HEK293 (cell line): ENCODE measurements around the gene CDCP1.

Experiments used
- CTCF ChIA-PET: fragments of 350-600 bp; formaldehyde crosslinking; extraction: SDS; loops from one replicate; lab custom pipeline; 2021; ENCODE audit warnings: antibody characterized with exemption; lab: Yijun Ruan, JAX
- POLR2A ChIA-PET: fragments of 300-600 bp; formaldehyde crosslinking; extraction: SDS; loops from one replicate; lab custom pipeline; 2020; ENCODE audit warnings: antibody characterized with exemption, inconsistent platforms; lab: Yijun Ruan, JAX
- H3K27ac ChIP-seq: fragments of 200-500 bp; sonication (Bioruptor generic); 2 replicates; pipeline ENCODE4 v1.5.1; 2014; ENCODE audit warnings: low read depth, low read length, control low read depth, inconsistent platforms; ENCODE audit errors: extremely low read depth
- H3K36me3 ChIP-seq, 2 experiments: fragments of 200-500 bp in 1 of 2; sonication (Bioruptor generic) in 1 of 2; 1 replicate in 1 of 2; 2 replicates in 1 of 2; pipeline ENCODE4 v1.5.1; 2014 to 2017; ENCODE audit warnings: inconsistent platforms in 2 of 2, low read length in 2 of 2; ENCODE audit not compliant: control insufficient read depth in 2 of 2, insufficient read depth in 1 of 2
- H3K4me1 ChIP-seq: fragments of 200-500 bp; sonication (Bioruptor generic); 2 replicates; pipeline ENCODE4 v1.5.1; 2014; ENCODE audit warnings: mild to moderate bottlenecking, low read length, inconsistent platforms; ENCODE audit not compliant: control insufficient read depth, insufficient read depth
- H3K4me3 ChIP-seq: 2 replicates; pipeline ENCODE4 v1.5.1; 2011; ENCODE audit warnings: low read depth, mild to moderate bottlenecking, control low read depth, low read length, moderate library complexity
- H3K9me3 ChIP-seq: fragments of 200-500 bp; sonication (Bioruptor generic); 2 replicates; pipeline ENCODE4 v1.5.1; 2014; ENCODE audit warnings: low read depth, low read length, inconsistent platforms; ENCODE audit not compliant: control insufficient read depth, insufficient read depth
- AEBP2 ChIP-seq: fragments of 450-650 bp; formaldehyde crosslinking; IDR thresholded peaks from 2 replicates; pipeline ENCODE4 v1.5.1; 2016; ENCODE audit warnings: missing biosample characterization, missing genetic modification characterization, borderline replicate concordance
- HOXA7 ChIP-seq: sonication (generic); formaldehyde crosslinking; IDR thresholded peaks from 2 replicates; pipeline ENCODE4 v1.8.1; 2022; ENCODE audit warnings: missing genetic modification reagents, borderline replicate concordance
- KLF7 ChIP-seq: fragments of 450-650 bp; formaldehyde crosslinking; IDR thresholded peaks from 2 replicates; pipeline ENCODE4 v1.5.1; 2016; ENCODE audit warnings: missing biosample characterization, missing genetic modification characterization, borderline replicate concordance
- SP7 ChIP-seq: fragments of 450-650 bp; formaldehyde crosslinking; IDR thresholded peaks from 2 replicates; pipeline ENCODE4 v1.5.1; 2016; ENCODE audit warnings: missing biosample characterization, missing genetic modification characterization
- TCF7L2 ChIP-seq: IDR thresholded peaks from 2 replicates; pipeline ENCODE4 v1.6.1; 2011; ENCODE audit warnings: low read depth, mild to moderate bottlenecking, inconsistent platforms, low read length, moderate library complexity, borderline replicate concordance
- WT1 ChIP-seq: fragments of 450-650 bp; formaldehyde crosslinking; IDR thresholded peaks from 2 replicates; pipeline ENCODE4 v1.5.1; 2016; ENCODE audit warnings: missing biosample characterization, missing genetic modification characterization
- ZBTB11 ChIP-seq: fragments of 450-650 bp; formaldehyde crosslinking; conservative IDR thresholded peaks from 2 replicates; pipeline ENCODE4 v1.5.1; 2016; ENCODE audit warnings: low read depth, missing biosample characterization, missing genetic modification characterization
- ZEB2 ChIP-seq: fragments of 450-650 bp; formaldehyde crosslinking; IDR thresholded peaks from 2 replicates; pipeline ENCODE4 v1.5.1; 2016; ENCODE audit warnings: missing biosample characterization, missing genetic modification characterization
- ZFP37 ChIP-seq: fragments of 450-650 bp; formaldehyde crosslinking; IDR thresholded peaks from 2 replicates; pipeline ENCODE4 v1.5.1; 2016; ENCODE audit warnings: missing biosample characterization, missing genetic modification characterization
- ZNF155 ChIP-seq: fragments of 450-650 bp; formaldehyde crosslinking; IDR thresholded peaks from 2 replicates; pipeline ENCODE4 v1.5.1; 2016; ENCODE audit warnings: missing biosample characterization, missing genetic modification characterization
- ZNF175 ChIP-seq: fragments of 450-650 bp; formaldehyde crosslinking; IDR thresholded peaks from 2 replicates; pipeline ENCODE4 v1.5.1; 2016; ENCODE audit warnings: missing biosample characterization, missing genetic modification characterization
- ZNF394 ChIP-seq: fragments of 450-650 bp; formaldehyde crosslinking; IDR thresholded peaks from 2 replicates; pipeline ENCODE4 v1.5.1; 2016; ENCODE audit warnings: missing biosample characterization, missing genetic modification characterization, mild to moderate bottlenecking, moderate library complexity, borderline replicate concordance
- ZNF473 ChIP-seq: fragments of 450-650 bp; formaldehyde crosslinking; IDR thresholded peaks from 2 replicates; pipeline ENCODE4 v1.5.1; 2017; ENCODE audit warnings: missing biosample characterization, missing genetic modification characterization
- ZNF548 ChIP-seq: fragments of 450-650 bp; formaldehyde crosslinking; IDR thresholded peaks from 2 replicates; pipeline ENCODE4 v1.5.1; 2016; ENCODE audit warnings: missing biosample characterization, missing genetic modification characterization
- ZNF707 ChIP-seq: fragments of 450-650 bp; formaldehyde crosslinking; IDR thresholded peaks from 2 replicates; pipeline ENCODE4 v1.5.1; 2016; ENCODE audit warnings: missing biosample characterization, missing genetic modification characterization
- ZNF747 ChIP-seq: fragments of 450-650 bp; formaldehyde crosslinking; IDR thresholded peaks from 2 replicates; pipeline ENCODE4 v1.5.1; 2016; ENCODE audit warnings: missing biosample characterization, missing genetic modification characterization
- ZNF777 ChIP-seq: fragments of 450-650 bp; formaldehyde crosslinking; IDR thresholded peaks from 2 replicates; pipeline ENCODE4 v1.5.1; 2017; ENCODE audit warnings: missing biosample characterization, missing genetic modification characterization, borderline replicate concordance
- TF ChIP-seq, protein P1 (sequence below): fragments of 450-650 bp; formaldehyde crosslinking; IDR thresholded peaks from 2 replicates; pipeline ENCODE4 v1.5.1; 2016; ENCODE audit warnings: missing biosample characterization, missing genetic modification characterization
- TF ChIP-seq, protein P2 (sequence below): fragments of 450-650 bp; formaldehyde crosslinking; conservative IDR thresholded peaks from 2 replicates; pipeline ENCODE4 v1.5.1; 2016; ENCODE audit warnings: low read depth, missing biosample characterization, missing genetic modification characterization
- TF ChIP-seq, protein P3 (sequence below): IDR thresholded peaks from 2 replicates; pipeline ENCODE4 v1.6.1; 2011; ENCODE audit warnings: mild to moderate bottlenecking, low read depth, low read length, borderline replicate concordance

Gene CDCP1

DNA sequence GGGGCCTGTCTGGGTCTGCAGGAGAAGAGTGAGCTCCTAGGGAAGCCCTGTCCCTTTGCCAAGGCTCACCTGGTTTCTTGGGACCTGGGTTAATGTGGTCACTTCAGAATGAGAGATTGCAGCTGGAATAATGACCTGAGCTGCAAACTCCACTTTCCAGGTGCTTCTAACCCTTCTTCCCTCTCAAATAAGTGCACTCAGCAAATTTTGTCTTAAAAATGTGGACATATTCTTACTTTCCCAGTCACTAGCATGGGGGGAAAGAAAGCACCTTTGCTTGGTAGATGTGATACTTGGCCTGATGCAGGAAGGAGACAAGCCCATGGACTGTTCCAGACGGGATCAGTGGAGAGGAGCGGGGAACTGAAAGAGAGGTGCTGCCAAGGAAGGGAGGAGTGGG is 38.9 kb upstream of the CDCP1 start (continued):
- TF ChIP-seq ZBTB11 = no peak
- TF ChIP-seq ZNF777 (tag by site-specific recombination) = no peak
- TF ChIP-seq AEBP2 = no peak
- no peak for TF ChIP-seq ZNF155 (tag by site-specific recombination)
- TF ChIP-seq TCF7L2 = no peak

DNA sequence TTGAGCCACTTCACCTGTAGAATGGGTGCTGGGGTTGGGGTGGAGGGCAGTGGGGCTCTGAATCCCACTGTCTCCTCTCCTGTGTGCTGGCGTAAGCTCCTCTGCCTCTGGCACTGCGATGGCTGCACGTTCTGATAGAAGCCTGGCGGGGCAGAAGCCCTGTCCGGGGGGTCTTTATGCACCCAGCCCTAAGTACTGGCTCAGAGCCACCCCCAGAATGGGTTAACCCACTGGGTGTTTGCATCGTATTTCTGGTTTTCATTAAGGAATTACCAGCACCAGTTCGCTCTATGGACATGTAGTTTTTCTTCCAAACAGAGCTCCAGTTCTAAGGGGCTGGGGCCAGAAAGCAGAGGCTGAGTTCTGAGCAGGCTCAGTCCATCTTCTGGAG is 37.7 kb upstream of the CDCP1 start:
- Histone ChIP-seq H3K27ac (no peak overlapping the region), H3K4me3 (no peak overlapping the region), H3K9me3 (no peaks in the 10 kb centered on the region)
- POLR2A ChIA-PET = no interaction called here
- no peak for TF ChIP-seq WT1 (tag by site-specific recombination)
- TF ChIP-seq SP7 = no peak
- TF ChIP-seq ZFP37 (tag by site-specific recombination) = no peak
- TF ChIP-seq, protein P1, sequence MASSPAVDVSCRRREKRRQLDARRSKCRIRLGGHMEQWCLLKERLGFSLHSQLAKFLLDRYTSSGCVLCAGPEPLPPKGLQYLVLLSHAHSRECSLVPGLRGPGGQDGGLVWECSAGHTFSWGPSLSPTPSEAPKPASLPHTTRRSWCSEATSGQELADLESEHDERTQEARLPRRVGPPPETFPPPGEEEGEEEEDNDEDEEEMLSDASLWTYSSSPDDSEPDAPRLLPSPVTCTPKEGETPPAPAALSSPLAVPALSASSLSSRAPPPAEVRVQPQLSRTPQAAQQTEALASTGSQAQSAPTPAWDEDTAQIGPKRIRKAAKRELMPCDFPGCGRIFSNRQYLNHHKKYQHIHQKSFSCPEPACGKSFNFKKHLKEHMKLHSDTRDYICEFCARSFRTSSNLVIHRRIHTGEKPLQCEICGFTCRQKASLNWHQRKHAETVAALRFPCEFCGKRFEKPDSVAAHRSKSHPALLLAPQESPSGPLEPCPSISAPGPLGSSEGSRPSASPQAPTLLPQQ (tag by site-specific recombination) = no peak
- no peak for TF ChIP-seq ZNF548 (tag by site-specific recombination)
- TF ChIP-seq, protein P2, sequence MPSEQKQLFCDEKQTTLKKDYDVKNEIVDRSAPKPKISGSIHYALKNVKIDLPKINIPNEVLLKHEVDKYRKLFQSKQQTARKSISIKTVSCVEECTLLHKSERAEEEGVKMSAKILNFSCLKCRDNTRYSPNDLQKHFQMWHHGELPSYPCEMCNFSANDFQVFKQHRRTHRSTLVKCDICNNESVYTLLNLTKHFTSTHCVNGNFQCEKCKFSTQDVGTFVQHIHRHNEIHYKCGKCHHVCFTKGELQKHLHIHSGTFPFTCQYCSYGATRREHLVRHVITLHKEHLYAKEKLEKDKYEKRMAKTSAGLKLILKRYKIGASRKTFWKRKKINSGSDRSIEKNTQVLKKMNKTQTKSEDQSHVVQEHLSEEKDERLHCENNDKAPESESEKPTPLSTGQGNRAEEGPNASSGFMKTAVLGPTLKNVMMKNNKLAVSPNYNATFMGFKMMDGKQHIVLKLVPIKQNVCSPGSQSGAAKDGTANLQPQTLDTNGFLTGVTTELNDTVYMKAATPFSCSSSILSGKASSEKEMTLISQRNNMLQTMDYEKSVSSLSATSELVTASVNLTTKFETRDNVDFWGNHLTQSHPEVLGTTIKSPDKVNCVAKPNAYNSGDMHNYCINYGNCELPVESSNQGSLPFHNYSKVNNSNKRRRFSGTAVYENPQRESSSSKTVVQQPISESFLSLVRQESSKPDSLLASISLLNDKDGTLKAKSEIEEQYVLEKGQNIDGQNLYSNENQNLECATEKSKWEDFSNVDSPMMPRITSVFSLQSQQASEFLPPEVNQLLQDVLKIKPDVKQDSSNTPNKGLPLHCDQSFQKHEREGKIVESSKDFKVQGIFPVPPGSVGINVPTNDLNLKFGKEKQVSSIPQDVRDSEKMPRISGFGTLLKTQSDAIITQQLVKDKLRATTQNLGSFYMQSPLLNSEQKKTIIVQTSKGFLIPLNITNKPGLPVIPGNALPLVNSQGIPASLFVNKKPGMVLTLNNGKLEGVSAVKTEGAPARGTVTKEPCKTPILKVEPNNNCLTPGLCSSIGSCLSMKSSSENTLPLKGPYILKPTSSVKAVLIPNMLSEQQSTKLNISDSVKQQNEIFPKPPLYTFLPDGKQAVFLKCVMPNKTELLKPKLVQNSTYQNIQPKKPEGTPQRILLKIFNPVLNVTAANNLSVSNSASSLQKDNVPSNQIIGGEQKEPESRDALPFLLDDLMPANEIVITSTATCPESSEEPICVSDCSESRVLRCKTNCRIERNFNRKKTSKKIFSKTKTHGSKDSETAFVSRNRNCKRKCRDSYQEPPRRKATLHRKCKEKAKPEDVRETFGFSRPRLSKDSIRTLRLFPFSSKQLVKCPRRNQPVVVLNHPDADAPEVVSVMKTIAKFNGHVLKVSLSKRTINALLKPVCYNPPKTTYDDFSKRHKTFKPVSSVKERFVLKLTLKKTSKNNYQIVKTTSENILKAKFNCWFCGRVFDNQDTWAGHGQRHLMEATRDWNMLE (tag by site-specific recombination) = no peak
- TF ChIP-seq HOXA7 (CRISPR knock-in tag) = no peak
- no peak for TF ChIP-seq ZEB2 (tag by site-specific recombination)
- no peak for TF ChIP-seq ZNF747 (tag by site-specific recombination)
- TF ChIP-seq, protein P3, sequence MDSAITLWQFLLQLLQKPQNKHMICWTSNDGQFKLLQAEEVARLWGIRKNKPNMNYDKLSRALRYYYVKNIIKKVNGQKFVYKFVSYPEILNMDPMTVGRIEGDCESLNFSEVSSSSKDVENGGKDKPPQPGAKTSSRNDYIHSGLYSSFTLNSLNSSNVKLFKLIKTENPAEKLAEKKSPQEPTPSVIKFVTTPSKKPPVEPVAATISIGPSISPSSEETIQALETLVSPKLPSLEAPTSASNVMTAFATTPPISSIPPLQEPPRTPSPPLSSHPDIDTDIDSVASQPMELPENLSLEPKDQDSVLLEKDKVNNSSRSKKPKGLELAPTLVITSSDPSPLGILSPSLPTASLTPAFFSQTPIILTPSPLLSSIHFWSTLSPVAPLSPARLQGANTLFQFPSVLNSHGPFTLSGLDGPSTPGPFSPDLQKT = no peak
- no peak for TF ChIP-seq KLF7 (tag by site-specific recombination)
- no peak for TF ChIP-seq ZNF175 (tag by site-specific recombination)
- no peak for TF ChIP-seq ZNF707 (tag by site-specific recombination)
- TF ChIP-seq ZNF394 (tag by site-specific recombination) = no peak
- TF ChIP-seq ZNF473 (tag by site-specific recombination) = no peak
- TF ChIP-seq, all 188 proteins: peak for 0
- Histone ChIP-seq H3K36me3 (no peaks in the 10 kb centered on the region), H3K4me1 (no peaks in the 10 kb centered on the region)
- CTCF ChIA-PET = no interaction called here
